Stimulated activated CD4-positive, alpha-beta T cell treated with anti-CD3 and anti-CD28 coated beads, Interleukin-12 subunit alpha, Interleukin-12 subunit beta, amount 100 ng/mL, for 4 hours (primary cell): Measurements from ENCODE around the gene PEX26.
"Not testable (repeated sequence)": the region's sequence is repeated elsewhere in the genome, so short reads cannot be mapped to it uniquely, and the experiment has no call there.

Experiments
- DNase-seq: peaks from one replicate; pipeline ENCODE4 v3.0.0-alpha.2; 2020

PEX26 gene

GRCh38 chr22:18071968-18072310, 5.9 kb upstream of the PEX26 start:
- no peak for DNase-seq

DNA sequence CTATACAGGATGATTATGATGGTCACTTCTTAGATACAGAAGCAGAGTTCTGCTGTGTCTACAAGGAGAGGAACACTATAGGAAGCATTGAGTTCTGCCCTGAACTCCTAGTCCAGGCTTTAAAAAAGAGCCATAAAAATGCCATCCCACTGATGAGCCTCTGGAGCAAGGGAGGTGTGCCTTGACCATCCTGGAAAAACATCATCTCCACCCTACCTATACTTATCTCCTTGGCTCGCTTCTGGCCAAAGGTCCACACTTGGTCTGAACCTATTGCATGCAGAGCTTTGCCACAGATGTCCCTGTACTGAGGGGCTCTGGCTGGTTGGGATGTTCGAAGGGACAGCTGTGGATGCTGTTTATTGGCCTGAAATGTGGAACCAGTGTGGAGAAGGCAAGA, 4.3 kb upstream of the PEX26 start:
- no peak for DNase-seq

GRCh38 chr22:18073927-18074326, 3.9 kb upstream of the PEX26 start:
- DNase-seq, result not testable (repeated sequence)

GRCh38 chr22:18075101-18075719, 2.6 kb upstream of the PEX26 start:
- DNase-seq, result no peak

DNA sequence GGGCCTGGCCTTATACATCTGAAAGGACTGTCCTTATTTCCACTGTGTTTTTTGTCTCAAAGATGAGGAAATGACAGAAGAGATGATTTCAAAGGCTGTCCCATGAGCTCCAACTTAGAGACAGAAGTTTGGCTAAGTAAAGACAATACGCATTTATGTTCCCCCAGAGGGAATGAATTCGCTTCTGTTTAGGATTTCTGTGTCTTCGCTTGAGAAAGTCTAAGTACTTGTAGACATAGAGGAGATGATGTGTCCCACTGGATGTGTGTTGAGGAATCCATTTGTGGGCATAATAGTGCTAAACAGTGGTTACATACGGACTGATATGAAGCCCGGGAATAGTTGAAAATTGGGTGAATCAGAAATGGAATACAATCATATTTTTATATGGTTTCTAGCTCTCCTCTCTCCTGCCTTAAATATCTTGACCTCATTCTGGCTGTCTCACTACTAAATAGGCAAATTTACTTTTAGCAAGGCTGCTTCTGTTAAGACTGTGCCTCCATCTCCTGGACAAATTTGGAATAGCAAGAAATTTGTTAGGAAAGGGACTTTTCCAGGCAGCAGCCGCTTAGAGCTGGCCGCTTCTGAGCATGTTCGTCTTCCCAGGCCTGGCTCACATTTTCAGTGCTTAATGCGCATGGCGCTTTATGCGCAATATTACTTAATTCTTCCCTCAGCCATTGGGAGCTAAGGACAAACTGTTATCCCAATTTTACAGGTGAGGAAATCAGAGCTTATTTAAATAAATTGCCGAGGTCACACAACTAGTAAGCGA, 1.9 kb upstream of the PEX26 start:
- DNase-seq, result no peak

DNA sequence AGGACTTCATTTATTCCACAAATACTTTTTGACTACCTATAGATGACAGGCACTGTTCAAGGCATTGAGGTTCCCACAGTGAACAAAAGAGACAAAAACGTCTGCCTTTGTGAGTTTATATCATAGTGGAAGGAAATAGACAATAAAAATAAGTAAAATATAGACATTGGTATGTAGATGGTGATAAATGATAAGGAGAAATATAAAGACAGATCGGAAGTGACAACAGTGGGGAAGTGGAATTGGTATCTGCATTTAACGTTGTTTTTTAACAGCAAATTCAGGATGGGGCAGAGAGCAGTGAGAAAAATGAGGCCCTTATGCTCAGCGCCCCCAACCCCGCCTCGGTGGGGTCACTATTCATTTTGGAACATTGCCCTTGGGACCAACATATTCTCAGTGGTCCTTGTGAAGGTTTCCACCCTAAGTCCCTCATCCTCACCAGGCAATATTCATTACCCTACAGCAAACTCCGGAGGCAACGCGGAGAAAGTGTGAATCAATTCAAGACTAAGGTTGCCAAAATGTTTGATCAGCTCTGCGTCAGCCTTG, 627 bp upstream of the PEX26 start:
- DNase-seq, result no peak

GRCh38 chr22:18078329-18079041, 695 bp downstream of the PEX26 start:
- DNase-seq, result peak; percentile 36

DNA sequence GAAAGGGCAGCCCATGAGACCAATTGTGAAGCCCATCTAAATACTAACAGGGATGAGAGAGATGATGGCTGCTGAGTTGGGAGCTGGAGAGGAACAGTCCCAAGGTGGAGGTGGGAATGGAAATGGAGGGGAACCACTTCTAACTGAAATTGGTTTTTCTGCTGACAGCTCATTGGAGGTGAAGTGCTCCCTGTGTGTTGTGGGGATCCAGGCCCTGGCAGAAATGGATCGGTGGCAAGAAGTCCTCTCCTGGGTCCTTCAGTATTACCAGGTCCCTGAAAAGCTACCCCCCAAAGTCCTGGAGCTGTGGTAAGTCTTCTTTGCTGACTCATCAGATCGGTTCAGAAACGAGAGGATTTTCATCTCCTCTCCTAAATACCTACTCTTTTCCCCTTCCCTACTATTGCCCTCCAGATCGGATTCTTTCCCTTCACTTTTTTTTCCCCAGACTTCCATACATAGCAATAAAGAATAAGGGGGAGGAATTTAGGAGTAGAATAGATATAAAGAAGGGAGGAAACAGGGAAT, 2.0 kb downstream of the PEX26 start:
- DNase-seq, result no peak

- DNase-seq, result no peak
Observed at GRCh38 chr22:18081416-18081815, 3.6 kb downstream of the PEX26 start.

DNA sequence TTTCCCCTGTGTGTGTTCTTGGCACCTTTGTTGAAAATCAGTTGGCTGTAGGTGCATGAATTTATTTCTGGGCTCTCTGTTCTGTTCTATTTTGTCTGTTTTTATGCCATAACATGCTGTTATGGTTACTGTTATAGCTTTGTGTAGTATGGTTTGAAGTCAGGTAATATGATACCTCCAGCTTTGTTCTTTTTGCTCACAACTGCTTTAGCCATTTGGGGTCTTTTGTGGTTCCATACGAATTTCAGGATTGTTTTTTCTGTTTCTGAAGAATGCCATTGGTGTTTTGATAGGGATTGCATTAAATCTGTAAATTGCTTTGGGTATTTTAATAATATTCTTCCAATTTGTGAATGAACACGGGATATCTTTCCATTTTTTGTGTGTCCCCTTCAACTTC, 4.7 kb downstream of the PEX26 start:
- no peak for DNase-seq

GRCh38 chr22:18083406-18083805, 5.6 kb downstream of the PEX26 start:
- no peak for DNase-seq

DNA sequence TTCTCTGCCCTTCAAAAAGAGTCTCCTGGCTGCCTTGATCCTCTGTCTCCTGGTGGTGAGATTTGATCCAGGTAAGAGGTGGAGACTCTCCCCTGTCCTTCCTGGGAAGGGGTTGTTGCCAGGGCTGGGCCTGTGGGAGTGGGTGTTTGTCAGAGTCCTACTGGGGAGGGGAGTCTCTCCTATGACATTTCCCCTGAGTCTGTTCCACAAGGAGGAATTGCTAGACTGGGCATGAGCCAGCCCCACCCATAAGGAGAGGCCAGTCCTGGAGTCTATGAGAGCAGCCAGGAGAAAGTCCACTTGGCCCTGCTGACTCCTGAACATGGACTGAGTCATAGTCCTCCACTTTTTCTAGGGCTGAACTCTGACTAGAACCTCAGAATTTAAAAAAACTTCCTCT, 7.4 kb downstream of the PEX26 start:
- no peak for DNase-seq

DNA sequence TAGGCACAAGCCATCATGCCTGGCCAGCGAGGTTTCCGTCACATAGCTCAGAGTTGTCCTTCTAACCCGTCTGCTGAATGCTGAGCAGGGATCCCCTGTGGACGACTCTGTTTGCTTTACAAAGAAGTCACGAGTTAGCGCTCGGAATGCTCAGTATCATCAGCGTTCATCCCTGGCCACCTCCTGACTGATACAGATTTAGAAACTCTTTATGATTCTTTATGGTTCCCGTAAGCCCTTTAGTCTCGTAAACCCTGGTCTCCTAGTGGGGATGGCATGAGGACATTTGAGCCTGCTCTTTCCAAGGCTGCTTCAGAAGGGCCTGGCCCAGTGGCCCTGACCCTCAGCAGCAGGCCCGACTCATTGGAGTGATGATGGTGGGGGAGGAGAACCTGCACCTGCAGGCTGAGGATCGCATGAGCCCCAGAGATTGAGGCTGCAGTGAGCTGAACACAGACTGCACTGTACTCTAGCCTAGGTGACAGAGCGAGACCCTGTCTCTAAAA, 9.6 kb downstream of the PEX26 start:
- DNase-seq, result no peak

- no peak for DNase-seq
Observed at GRCh38 chr22:18088825-18089568, 11.2 kb downstream of the PEX26 start.

DNA sequence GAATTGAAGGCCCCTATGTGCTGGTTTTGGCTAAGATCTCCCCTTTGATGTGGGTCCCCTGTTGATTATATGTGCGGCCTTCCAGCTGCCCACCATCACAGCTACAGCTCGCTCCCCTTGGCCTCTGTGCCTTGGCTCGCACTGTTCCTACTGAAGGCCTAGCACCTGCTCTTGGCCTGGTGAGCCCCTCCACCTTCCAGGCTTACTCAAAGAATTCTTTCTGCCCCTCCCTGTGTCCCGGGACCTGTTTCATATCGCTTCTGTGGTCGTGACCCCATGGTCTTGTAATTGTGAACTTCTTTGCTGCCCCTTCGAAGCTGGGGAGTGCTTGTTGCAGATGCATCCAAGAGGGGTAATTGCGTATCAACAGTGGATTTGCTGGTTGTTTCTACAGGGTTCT, 12.5 kb downstream of the PEX26 start:
- no peak for DNase-seq

- DNase-seq, result no peak
Observed at GRCh38 chr22:18091478-18091877, 13.7 kb downstream of the PEX26 start.

GRCh38 chr22:18091916-18092526, 14.2 kb downstream of the PEX26 start:
- no peak for DNase-seq

GRCh38 chr22:18093661-18094060, 15.9 kb downstream of the PEX26 start:
- DNase-seq, result no peak

GRCh38 chr22:18095101-18095805, 17.5 kb downstream of the PEX26 start:
- DNase-seq, result no peak

DNA sequence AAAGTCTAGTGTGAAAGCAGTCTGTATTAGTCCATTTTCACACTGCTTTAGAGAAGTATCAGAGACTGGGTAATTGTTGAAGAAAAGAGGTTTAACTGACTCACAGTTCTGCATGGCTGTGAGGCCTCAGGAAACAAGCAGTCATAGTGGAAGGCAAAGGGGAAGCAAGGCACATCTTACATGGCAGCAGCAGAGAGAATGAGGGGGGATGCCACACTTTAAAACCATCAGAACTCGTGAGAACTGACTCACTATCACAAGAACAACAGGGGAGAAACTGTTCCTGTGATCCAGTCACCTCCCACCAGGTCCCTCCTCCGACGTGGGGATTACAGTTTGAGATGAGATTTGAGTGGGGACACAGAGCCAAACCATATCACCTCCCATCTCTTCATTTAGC, 19.0 kb downstream of the PEX26 start:
- no peak for DNase-seq

DNA sequence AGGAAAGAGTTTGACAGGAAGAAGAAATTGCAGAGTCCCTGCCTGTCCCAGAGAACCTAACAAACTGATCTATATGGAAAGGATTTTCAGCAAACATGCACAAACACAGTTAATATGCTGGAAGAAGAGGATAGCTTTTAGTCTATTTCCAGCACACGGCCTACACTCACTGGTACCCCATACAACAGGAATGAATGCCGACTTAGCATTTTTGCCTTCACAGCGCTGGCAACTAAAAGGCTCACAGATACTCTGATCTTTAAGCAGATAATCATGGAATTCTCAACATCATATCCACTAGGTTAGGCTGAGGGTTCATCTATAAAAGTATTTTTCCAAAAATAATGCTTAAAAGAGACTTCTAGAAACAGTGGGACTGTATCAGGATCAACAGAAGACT, 23.0 kb downstream of the PEX26 start:
- DNase-seq, result no peak

- DNase-seq, result no peak
Observed at GRCh38 chr22:18101536-18101935, 23.7 kb downstream of the PEX26 start.
